Stimulated activated CD4-positive, alpha-beta T cell treated with anti-CD3 and anti-CD28 coated beads, Interleukin-12 subunit alpha, Interleukin-12 subunit beta, amount 100 ng/mL, for 24 hours (primary cell): ENCODE data around the gene TAB3.
"Not testable (repeated sequence)": the region's sequence is repeated elsewhere in the genome, so short reads cannot be mapped to it uniquely, and the experiment has no call there.

Source experiments
- DNase-seq, 2 experiments: peaks; one replicate each; pipeline ENCODE4 v3.0.0-alpha.2; 2020; ENCODE audit warnings: low read depth in 2 of 2

The TAB3 gene

GRCh38 chrX:30816079-30816478 lies 73.0 kb downstream of the TAB3 start:
- no peak for DNase-seq

DNA sequence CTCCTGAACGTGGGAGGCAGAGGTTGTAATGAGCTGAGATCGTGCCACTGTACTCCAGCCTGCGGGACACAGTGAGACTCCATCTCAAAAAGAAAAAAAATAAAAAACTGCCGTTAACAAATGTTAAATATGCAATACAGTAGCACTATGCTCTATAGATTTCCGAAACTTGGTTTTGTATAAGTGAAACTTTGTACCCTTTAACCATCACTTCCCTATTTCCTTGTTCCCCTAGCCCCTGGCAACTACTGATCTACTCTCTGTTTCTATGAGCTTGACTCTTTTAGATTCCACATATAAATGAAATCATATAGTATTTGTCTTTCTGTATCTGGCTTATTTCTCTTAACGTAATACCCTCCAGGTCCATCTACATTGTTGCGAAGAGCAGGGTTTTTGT lies 74.1 kb downstream of the TAB3 start:
- DNase-seq = no peak

DNA sequence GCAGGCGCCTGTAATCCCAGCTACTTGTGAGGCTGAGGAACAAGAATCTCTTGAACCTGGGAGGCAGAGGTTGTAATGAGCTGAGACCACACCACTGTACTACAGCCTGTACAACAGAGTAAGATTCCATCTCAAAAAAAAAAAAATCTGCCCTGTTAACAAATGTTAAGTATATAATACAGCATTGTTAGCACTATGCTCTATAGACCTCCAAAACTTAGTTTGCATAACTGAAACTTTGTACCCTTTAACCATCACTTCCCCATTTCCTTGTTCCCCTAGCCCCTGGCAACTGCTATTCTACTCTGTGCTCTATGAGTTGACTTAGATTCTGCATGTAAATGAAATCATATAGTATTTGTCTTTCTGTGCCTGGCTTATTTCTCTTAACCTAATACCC lies 76.7 kb downstream of the TAB3 start:
- no peak for DNase-seq

DNA sequence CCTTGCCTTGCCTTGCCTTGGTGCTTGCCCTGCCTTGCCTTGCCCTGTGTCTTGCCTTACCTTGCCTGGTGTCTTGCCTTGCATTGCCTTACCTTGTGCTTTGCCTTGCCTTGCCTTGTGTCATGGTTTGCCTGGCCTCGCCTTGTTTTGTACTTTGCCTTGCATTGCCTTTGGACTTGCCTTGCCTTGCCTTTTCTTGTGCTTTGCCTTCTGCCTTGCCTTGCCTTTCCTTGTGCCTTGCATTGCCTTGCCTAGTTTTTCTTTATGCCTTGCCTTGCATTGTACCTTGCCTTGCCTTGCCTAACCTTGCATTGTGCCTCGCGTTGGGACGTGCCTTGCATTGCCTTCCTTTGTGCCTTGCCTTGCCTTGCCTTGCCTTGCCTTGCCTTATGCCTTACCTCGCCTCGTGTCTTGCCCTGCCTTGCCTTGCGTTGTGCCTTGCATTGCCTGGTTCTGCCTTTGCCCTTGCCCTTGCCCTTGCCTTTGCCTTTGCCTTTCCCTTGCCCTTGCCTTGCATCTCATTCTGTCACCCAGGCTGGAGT lies 82.8 kb downstream of the TAB3 start:
- no peak for DNase-seq

DNA sequence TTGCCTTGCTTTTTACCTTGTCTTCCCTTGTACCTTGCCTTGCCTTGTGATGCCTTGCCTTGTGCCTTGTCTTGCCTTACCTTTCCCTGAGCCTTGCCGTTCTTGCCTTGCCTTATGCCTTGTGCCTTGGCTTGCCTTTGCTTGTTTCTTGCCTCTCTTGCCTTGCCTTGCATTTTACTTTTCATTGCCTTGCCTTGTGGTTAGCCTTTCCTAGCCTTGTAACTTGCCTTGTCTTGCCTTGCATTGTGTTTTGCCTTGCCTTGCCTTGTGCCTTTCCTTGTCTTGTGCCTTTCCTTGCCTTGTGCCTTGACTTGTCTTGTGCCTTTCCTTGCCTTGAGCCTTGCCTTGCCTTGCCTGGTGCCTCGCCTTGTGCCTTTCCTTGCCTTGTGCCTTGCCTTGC lies 84.6 kb downstream of the TAB3 start:
- DNase-seq = no peak

- DNase-seq = no peak
Observed at GRCh38 chrX:30800901-30801300, 88.2 kb downstream of the TAB3 start.

- DNase-seq = no peak
Observed at GRCh38 chrX:30799327-30799726, 89.7 kb downstream of the TAB3 start.

DNA sequence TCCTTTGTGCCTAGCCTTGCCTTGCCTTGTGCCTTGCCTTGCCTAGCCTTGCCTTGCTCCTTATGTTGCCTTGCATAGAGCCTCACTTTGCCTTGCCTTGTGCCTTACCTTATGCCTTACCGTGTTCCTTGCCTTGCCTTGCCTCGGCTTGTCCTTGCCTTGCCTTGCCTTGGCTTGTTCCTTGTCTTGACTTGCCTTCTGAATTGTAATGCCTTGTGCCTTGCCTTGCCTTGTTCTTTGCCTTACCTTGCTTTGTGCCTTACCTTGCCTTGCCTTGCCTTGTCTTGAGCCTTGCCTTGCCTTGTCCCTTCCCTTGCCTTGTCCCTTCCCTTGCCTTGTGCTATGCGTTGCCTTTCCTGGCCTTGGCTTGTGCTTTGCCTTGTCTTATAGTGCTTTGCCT lies 90.2 kb downstream of the TAB3 start:
- no peak for DNase-seq

DNA sequence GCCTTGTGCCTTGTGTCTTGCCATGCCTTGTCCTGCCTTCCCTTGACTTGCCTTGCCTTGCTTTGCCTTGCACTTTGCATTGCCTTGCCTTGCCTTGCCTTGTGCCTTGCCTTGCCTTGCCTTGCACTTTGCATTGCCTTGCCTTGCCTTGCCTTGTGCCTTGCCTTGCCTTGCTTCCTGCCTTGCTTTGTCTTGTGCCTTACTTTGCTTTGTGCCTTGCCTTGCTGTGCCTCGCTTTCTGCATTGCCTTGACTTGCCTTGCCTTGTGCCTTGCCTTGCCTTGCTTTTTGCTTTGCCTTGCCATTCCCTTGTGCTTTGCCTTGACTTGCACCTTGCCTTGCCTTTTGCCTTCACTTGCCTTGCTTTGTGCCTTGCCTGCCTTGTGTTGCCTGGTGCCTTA lies 91.8 kb downstream of the TAB3 start:
- DNase-seq = not testable (repeated sequence)

DNA sequence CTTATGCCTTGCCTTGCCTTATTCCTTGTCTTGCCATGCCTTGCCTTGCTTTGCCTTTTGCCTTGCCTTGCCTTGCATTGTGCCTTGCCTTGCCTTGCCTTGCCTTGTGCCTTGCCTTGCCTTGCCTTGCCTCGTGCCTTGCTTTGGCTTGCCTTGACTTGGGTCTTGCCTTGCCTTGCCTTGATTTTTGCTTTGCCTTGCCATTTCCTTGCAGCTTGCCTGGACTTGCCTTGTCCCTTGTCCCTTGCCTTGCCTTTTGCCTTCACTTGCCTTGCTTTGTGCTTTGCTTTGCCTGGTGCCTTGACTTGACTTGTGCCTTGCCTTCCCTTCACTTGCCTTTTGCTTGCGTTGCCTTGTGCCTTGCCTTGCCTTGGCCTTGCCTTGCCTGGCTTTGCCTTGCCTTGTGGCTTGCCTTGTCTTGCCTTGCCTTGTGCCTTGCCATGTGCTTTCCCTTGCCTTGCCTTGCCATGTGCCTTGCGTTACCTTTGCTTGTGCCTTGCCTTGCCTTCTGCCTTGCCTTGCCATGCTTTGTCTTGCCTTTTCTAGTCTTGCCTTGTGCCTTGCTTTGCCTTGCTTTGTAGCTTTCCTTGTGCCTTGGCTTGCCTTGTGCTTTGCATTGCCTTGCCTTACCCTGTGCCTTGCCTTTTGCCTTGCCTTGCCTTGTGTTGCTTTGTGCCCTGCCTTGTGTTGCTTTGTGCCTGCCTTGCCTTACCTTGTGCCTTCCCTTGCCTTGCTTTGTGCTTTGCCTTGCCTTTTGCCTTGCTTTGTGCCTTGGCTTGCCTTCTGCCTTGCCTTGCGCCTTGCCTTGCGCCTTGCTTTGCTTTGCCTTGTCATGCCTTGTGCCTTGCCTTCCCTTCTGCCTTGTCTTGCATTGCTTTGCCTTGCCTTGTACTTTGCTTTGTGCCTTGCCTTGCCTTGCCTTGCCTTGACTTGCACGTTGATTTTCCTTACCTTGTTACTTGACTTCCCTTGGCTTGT lies 92.8 kb downstream of the TAB3 start:
- DNase-seq = no peak

- no peak for DNase-seq
Observed at GRCh38 chrX:30794497-30794896, 94.6 kb downstream of the TAB3 start.

GRCh38 chrX:30793767-30794103 lies 95.3 kb downstream of the TAB3 start:
- DNase-seq = no peak

- DNase-seq = no peak
Observed at GRCh38 chrX:30793075-30793766, 95.8 kb downstream of the TAB3 start.

DNA sequence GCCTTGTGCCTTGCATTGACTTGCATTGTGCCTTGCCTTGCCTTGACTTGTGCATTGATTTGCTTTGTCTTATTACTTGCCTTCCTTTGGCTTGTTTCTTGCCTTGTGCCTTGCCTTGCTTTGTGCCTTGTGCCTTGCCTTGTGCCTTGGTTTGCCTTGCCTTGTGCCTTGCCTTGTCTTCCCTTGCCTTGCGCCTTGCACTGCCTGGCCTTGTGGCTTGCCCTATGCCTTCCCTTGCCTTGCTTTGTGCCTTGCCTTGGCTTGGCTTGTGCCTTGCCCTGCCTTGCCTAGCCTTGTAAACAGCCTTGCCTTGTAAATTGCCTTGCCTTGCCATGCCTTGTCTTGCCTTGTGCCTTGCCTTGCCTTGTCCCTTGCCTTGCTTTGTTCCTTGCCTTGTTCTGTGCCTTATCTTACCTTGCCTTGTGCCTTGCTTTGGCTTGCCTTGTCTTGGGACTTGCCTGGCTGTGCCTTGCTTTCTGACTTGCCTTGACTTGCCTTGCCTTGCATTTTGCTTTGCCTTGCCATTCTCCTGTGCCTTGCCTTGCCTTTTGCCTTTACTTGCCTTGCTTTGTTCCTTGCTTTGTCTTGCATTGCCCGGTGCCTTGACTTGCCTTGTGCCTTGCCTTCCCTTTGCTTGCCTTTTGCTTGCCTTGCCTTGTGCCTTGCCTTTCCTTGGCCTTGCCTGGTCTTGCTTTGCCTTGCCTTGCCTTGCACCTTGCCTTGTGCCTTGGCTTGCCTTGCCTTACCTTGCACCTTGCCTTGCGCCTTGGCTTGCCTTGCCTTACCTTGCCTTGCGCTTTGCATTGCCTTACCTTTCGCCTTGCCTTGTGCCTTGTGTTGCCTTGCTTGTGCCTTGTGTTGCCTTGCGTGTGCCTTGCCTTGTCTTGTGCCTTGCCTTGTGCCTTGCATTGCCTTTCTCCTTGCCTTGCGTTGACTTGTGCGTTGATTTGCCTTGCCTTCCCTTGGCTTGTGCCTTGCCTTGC lies 97.5 kb downstream of the TAB3 start:
- no peak for DNase-seq

DNA sequence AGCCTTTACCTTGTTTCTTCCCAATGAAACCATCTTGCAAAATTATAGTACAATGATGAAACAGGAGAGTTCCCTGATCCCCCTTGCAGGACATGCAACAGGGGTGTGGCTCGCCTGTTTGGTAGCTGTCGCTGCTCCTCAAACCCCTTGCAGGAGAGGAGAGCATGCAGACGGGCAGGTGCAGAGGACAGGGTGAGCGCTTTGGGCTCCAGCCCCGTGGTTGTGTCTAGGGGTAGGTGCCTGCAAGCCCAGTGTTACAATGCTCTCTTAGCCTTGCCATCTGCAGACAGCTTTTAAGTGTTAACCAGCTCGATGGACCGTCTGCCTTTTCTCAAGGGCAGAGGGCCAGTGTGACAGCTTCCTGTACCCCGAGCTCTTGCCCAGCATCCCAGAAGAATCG lies 102.0 kb downstream of the TAB3 start:
- DNase-seq = no peak

DNA sequence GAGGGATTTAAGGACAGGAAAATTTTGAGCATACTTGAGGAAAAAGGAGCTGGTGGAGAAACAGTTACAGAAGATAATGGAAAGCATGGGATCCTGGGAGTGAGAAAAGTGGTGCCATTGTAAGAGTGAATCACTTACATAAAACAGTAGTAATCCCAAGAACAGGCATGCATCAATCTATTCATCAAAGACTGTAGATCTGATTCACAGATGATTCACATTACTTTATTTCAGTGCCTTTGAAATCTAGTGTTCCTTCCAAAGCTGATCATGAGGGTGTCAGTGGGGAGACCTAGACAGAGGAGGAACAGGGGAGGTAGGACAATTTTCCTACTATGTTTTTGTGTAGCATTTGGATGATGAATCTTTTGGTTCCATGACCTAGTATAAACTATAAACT lies 102.7 kb downstream of the TAB3 start:
- no peak for DNase-seq

- DNase-seq = no peak
Observed at GRCh38 chrX:30781711-30782444, 107.2 kb downstream of the TAB3 start.

GRCh38 chrX:30779453-30780030 lies 109.5 kb downstream of the TAB3 start:
- DNase-seq = no peak

DNA sequence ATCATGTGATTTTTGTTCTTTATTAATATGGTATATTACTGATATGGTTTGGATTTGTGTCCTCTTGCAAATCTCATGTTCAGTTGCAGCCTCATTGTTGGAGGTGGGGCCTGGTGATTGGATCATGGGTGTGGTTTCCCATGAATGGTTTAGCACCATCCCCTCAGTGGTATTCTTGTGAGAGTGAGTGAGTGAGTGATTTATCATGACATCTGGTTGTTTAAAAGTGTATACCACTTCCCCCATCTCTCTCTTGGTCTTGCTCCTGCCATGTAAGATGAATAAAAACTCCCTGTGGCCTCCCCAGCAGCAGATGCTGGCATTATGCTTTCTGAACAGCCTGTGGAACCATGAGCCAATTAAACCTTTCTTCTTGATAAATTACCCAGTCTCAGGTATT lies 111.5 kb downstream of the TAB3 start:
- no peak for DNase-seq
